Hypothalamus (tissue), 51 donors: ENCODE data around the gene SEC22C.

Experiments used
- DNase-seq, 51 donors: peaks; one replicate each; lab custom pipeline; 2025; lab: John Stamatoyannopoulos, UW

SEC22C gene

DNA sequence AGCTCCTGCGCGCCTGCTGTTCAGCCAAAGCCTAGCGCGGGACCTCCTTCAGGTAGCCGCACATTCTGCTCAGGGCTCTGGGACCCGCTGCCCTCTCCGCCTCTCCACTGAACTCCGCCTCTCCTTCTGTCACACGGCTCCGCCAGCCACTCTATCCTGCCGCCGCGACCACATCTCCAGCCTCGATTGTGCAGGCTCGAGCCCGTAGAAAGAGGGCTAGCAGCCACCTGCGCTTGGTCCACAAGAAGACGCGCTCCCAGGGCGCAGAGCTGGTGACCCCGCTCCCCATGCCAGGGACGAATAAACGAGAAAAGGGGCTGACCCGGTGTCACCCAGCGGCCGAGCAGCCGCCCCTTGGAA, 80.5 kb downstream of the SEC22C start:
- no peak for DNase-seq

DNA sequence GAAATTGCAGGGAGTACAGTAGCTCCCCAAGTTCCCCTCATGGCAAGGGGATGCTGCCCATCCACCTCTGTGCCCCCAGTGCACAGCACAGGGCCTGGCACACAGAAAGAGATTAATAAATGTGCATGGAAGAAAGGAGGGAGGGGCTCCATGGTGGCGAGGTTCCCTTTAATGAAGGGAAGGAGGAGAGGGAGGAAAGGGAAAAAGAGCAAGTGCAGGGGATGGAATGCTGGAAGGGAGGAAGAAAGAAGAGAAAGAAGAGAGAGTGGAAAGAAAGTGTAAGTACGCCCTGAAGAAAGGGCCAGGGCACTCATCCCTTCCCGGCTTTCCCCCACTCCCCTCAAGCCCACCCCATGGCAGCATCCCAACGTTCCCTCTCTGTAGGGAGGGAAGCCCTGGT, 80.9 kb downstream of the SEC22C start:
- no peak for DNase-seq

DNA sequence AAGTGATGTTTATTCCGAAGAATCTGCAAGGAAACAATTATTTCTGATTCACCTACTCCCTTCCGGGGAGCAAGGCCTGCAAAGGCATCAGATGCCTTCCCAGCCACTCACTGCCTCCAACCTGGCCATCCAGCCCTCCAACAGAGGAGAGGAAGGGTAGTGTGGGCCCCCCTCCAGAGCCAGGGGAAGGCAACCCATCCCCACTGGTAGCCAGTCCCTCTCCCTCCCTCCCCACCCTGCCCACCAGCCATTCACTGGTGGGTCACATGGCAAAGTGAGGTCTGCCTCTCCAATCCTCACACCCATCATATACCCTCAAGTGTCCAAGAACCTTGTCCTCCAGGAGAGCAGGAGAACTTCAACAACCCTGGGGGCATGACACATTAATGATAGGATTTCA, 81.7 kb downstream of the SEC22C start:
- DNase-seq = no peak

DNA sequence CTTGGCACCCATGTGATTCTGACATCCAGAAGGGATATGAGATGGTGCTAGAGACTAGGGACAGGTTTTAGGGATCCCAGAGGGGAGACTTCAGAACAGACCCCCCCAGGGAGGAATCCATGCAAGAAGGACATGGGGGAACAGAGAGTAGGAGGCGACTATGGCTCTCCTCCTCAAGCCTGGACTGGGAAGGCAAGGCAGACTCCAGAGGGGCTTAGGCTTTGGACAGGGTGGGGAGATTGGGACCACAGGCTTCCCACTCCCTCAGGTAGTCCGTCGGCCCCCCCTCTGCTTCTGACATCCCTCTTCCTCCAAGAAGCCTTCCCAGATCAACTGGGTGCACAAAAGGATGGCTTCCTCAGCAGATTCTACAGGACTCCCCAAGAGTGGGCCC, 82.3 kb downstream of the SEC22C start:
- DNase-seq = no peak

DNA sequence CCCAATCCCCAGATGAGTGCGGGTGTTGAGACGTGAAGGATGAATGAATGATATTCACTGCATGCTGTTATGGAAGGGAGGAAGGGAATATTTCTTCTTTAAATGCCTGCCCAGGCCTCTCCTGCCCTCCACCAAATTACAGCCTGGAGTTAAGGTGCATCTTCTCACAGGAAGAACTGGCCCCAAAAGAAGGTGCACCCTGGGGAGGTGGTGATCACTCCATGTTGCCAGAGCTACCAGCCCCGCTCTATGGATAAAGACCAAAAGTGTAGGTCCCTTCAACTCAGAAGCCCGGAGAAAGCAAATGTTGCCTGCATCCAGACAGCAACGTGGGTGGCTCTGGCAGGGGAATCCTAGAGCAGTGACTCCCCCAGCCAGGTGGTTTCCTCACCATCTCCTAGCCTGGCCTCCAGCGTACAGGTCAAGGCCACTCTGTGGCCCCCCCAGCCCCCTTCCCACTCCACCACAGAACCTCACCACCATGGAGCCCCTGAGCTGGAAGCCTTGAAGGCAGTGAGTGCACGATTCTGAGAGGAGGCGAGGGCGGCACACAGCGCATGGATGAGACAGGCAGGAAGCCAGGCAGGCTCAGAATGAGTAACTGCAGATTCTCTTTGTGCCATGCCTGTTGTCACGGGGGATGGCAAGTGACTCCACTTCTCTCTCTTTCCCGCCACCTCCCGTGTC, 82.8 kb downstream of the SEC22C start:
- peak in 6 of 51 donors; percentile 15 to 72 (median 34) for DNase-seq

DNA sequence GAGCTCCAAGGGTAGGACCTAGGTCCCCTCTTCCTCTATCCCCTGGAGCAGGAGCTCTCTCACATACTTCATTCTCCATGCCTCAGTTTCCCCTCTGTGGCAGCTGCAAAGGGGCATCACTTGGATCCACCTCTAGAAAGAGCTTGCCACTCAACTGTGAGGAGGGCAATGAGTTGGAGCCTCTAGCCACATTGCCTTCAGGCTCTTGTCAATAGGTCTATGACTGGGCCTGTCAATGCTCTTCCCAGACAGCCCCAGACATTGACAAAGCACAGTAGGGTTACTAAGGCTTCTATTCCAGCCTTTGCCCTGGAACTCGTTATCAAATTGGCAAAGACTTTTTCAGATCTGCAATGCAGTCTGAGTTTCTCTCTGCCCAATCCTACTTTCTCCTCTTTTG, 83.7 kb downstream of the SEC22C start:
- DNase-seq = no peak
